ENCODE data around the gene KRTAP16-1. TPM values are rescaled to one million over a fixed set of nuclear protein-coding genes. Genes with fewer than 3 reads are reported as not detected.

The KRTAP16-1 gene
- total RNA-seq, 1 experiment from 2014 or later = not detected

DNA sequence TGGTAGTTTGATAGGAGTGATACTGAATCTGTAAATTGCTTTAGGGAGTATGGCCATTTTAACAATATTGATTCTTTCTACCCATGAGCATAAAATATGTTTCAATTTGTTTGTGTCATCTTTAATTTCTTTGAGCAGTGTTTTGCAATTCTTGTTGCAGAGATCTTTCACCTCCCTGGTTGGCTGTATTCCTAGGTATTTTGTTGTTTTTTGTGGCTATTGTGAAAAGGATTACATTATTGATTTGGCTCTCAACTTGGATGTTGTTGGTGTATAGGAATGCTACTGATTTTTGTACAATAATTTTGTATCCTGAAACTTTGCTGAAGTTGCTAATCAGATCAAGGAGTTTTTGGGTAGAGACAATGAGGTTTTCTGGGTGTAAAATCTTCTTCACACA is 50.7 kb downstream of the KRTAP16-1 start:
- no peaks in the 10 kb centered on the region for H3K9me2 ChIP-seq (replicated peaks; ENCODE audit: insufficient read depth, low read length)
- no peak overlapping the region for H3K27ac ChIP-seq (ENCODE audit: low read length)
- H3K36me3 ChIP-seq (ENCODE audit: insufficient read depth, low read length) = no peaks in the 10 kb centered on the region
- H3K4me1 ChIP-seq (ENCODE audit: low read length) = no peaks in the 10 kb centered on the region
- no peak overlapping the region for H2AFZ ChIP-seq (ENCODE audit: low read length)
- H3K79me2 ChIP-seq (ENCODE audit: low read length) = no peaks in the 10 kb centered on the region
- no peak for DNase-seq
- H3K9ac ChIP-seq (ENCODE audit: low read length) = no peak overlapping the region
- 0 out of 2 replicates have a peak, but pooled peaks cover 4% of the 10 kb centered on the region for H3K27me3 ChIP-seq (ENCODE audit: low read length)
- no peak overlapping the region for H3K4me3 ChIP-seq (ENCODE audit: low read length)
- no peak overlapping the region for H3K4me2 ChIP-seq (ENCODE audit: low read depth, low read length, poor library complexity, severe bottlenecking)
- no peaks in the 10 kb centered on the region for H3K9me3 ChIP-seq (ENCODE audit: low read length)
- no peaks in the 10 kb centered on the region for H4K20me1 ChIP-seq (ENCODE audit: insufficient read depth, low read depth, low read length)

Small RNA genes within 50 kb of the gene (small RNA-seq; reads per million reads assigned to genes)
- not detected for gene KRTAP9-10P

Other genes with a start within 250 kb of the KRTAP16-1 start
- gene KRTAP2-3, start 249.2 kb downstream of the KRTAP16-1 start, total RNA-seq (2014; rRNA removed; shearing (Covaris generic); ENCODE audit: low replicate concordance) = not detected in 2 replicates
- gene KRTAP2-4, start 243.4 kb downstream of the KRTAP16-1 start, total RNA-seq (2014; rRNA removed; shearing (Covaris generic); ENCODE audit: low replicate concordance) = not detected in 2 replicates
- gene KRTAP4-7, start 225.2 kb downstream of the KRTAP16-1 start, total RNA-seq (2014; rRNA removed; shearing (Covaris generic); ENCODE audit: low replicate concordance) = not detected in 2 replicates
- gene KRTAP4-8, start 211.2 kb downstream of the KRTAP16-1 start, total RNA-seq (2014; rRNA removed; shearing (Covaris generic); ENCODE audit: low replicate concordance) = not detected in 2 replicates
- gene KRTAP4-16, start 207.1 kb downstream of the KRTAP16-1 start, total RNA-seq (2014; rRNA removed; shearing (Covaris generic); ENCODE audit: low replicate concordance) = not detected in 2 replicates
- not detected in 2 replicates for gene KRTAP4-9, start 203.9 kb downstream of the KRTAP16-1 start, total RNA-seq (2014; rRNA removed; shearing (Covaris generic); ENCODE audit: low replicate concordance)
- gene KRTAP4-11, start 190.9 kb downstream of the KRTAP16-1 start, total RNA-seq (2014; rRNA removed; shearing (Covaris generic); ENCODE audit: low replicate concordance) = not detected in 2 replicates
- not detected in 2 replicates for gene KRTAP4-12, start 185.1 kb downstream of the KRTAP16-1 start, total RNA-seq (2014; rRNA removed; shearing (Covaris generic); ENCODE audit: low replicate concordance)
- not detected in 2 replicates for gene KRTAP4-6, start 168.8 kb downstream of the KRTAP16-1 start, total RNA-seq (2014; rRNA removed; shearing (Covaris generic); ENCODE audit: low replicate concordance)
- gene KRTAP4-5, start 159.5 kb downstream of the KRTAP16-1 start, total RNA-seq (2014; rRNA removed; shearing (Covaris generic); ENCODE audit: low replicate concordance) = not detected in 2 replicates
- gene KRTAP4-4, start 148.6 kb downstream of the KRTAP16-1 start, total RNA-seq (2014; rRNA removed; shearing (Covaris generic); ENCODE audit: low replicate concordance) = not detected in 2 replicates
- not detected in 2 replicates for gene KRTAP4-3, start 141.1 kb downstream of the KRTAP16-1 start, total RNA-seq (2014; rRNA removed; shearing (Covaris generic); ENCODE audit: low replicate concordance)
- not detected in 2 replicates for gene KRTAP4-2, start 131.1 kb downstream of the KRTAP16-1 start, total RNA-seq (2014; rRNA removed; shearing (Covaris generic); ENCODE audit: low replicate concordance)
- gene KRTAP4-1, start 124.4 kb downstream of the KRTAP16-1 start, total RNA-seq (2014; rRNA removed; shearing (Covaris generic); ENCODE audit: low replicate concordance) = not detected in 2 replicates
- gene KRTAP9-1, start 119.4 kb downstream of the KRTAP16-1 start, total RNA-seq (2014; rRNA removed; shearing (Covaris generic); ENCODE audit: low replicate concordance) = not detected in 2 replicates
- gene KRTAP9-2, start 82.7 kb downstream of the KRTAP16-1 start, total RNA-seq (2014; rRNA removed; shearing (Covaris generic); ENCODE audit: low replicate concordance) = not detected in 2 replicates
- not detected in 2 replicates for gene KRTAP9-3, start 76.9 kb downstream of the KRTAP16-1 start, total RNA-seq (2014; rRNA removed; shearing (Covaris generic); ENCODE audit: low replicate concordance)
- not detected in 2 replicates for gene KRTAP9-8, start 71.3 kb downstream of the KRTAP16-1 start, total RNA-seq (2014; rRNA removed; shearing (Covaris generic); ENCODE audit: low replicate concordance)
- not detected in 2 replicates for gene KRTAP9-4, start 59.6 kb downstream of the KRTAP16-1 start, total RNA-seq (2014; rRNA removed; shearing (Covaris generic); ENCODE audit: low replicate concordance)
- not detected in 2 replicates for gene KRTAP9-9, start 53.9 kb downstream of the KRTAP16-1 start, total RNA-seq (2014; rRNA removed; shearing (Covaris generic); ENCODE audit: low replicate concordance)
- not detected in 2 replicates for gene KRTAP9-6, start 43.9 kb downstream of the KRTAP16-1 start, total RNA-seq (2014; rRNA removed; shearing (Covaris generic); ENCODE audit: low replicate concordance)
- not detected in 2 replicates for gene KRTAP9-7, start 33.6 kb downstream of the KRTAP16-1 start, total RNA-seq (2014; rRNA removed; shearing (Covaris generic); ENCODE audit: low replicate concordance)
- gene KRTAP29-1, start 6.5 kb downstream of the KRTAP16-1 start, total RNA-seq (2014; rRNA removed; shearing (Covaris generic); ENCODE audit: low replicate concordance) = not detected in 2 replicates
- gene KRTAP17-1, start 6.4 kb upstream of the KRTAP16-1 start, total RNA-seq (2014; rRNA removed; shearing (Covaris generic); ENCODE audit: low replicate concordance) = 1.6 TPM in 1 of 2 replicates, not detected in the other
- gene KRT33A, start 41.5 kb upstream of the KRTAP16-1 start, total RNA-seq (2014; rRNA removed; shearing (Covaris generic); ENCODE audit: low replicate concordance) = not detected in 2 replicates
- gene KRT33B, start 60.5 kb upstream of the KRTAP16-1 start, total RNA-seq (2014; rRNA removed; shearing (Covaris generic); ENCODE audit: low replicate concordance) = not detected in 2 replicates
- not detected in 2 replicates for gene KRT34, start 73.0 kb upstream of the KRTAP16-1 start, total RNA-seq (2014; rRNA removed; shearing (Covaris generic); ENCODE audit: low replicate concordance)
- not detected in 2 replicates for gene KRT31, start 88.3 kb upstream of the KRTAP16-1 start, total RNA-seq (2014; rRNA removed; shearing (Covaris generic); ENCODE audit: low replicate concordance)
- not detected in 2 replicates for gene KRT37, start 115.3 kb upstream of the KRTAP16-1 start, total RNA-seq (2014; rRNA removed; shearing (Covaris generic); ENCODE audit: low replicate concordance)
- not detected in 2 replicates for gene KRT38, start 131.7 kb upstream of the KRTAP16-1 start, total RNA-seq (2014; rRNA removed; shearing (Covaris generic); ENCODE audit: low replicate concordance)
- gene KRT32, start 158.1 kb upstream of the KRTAP16-1 start, total RNA-seq (2014; rRNA removed; shearing (Covaris generic); ENCODE audit: low replicate concordance) = not detected in 2 replicates
- not detected in 2 replicates for gene KRT35, start 171.8 kb upstream of the KRTAP16-1 start, total RNA-seq (2014; rRNA removed; shearing (Covaris generic); ENCODE audit: low replicate concordance)
- not detected in 2 replicates for gene KRT36, start 180.6 kb upstream of the KRTAP16-1 start, total RNA-seq (2014; rRNA removed; shearing (Covaris generic); ENCODE audit: low replicate concordance)
- not detected in 2 replicates for gene KRT13, start 196.3 kb upstream of the KRTAP16-1 start, total RNA-seq (2014; rRNA removed; shearing (Covaris generic); ENCODE audit: low replicate concordance)
- gene KRT15, start 209.6 kb upstream of the KRTAP16-1 start, total RNA-seq (2014; rRNA removed; shearing (Covaris generic); ENCODE audit: low replicate concordance) = not detected in 2 replicates
- gene KRT19, start 219.0 kb upstream of the KRTAP16-1 start, total RNA-seq (2014; rRNA removed; shearing (Covaris generic); ENCODE audit: low replicate concordance) = not detected in 2 replicates